ENCODE measurements around the gene MXRA5.
A peak's percentile ranks its signal among the peaks of the same experiment; 100 is the strongest.
"Not testable (repeated sequence)": the region's sequence is repeated elsewhere in the genome, so short reads cannot be mapped to it uniquely, and the experiment has no call there.

The MXRA5 gene

GRCh38 chrX:3371163-3371562 is 24.7 kb upstream of the MXRA5 start:
- Histone ChIP-seq H3K9ac (ENCODE audit: low read length) (no peak overlapping the region), H3K27ac (ENCODE audit: low read length) (no peak overlapping the region), H3K27me3 (ENCODE audit: control insufficient read depth, insufficient read depth, low read length) (no peaks in the 10 kb centered on the region), H3K4me3 (ENCODE audit: low read length) (no peak overlapping the region), H3K4me1 (ENCODE audit: control insufficient read depth, low read depth, low read length) (no peaks in the 10 kb centered on the region), H3K9me3 (ENCODE audit: control insufficient read depth, low read depth, low read length) (no peaks in the 10 kb centered on the region), H3K36me3 (ENCODE audit: control insufficient read depth, low read depth, low read length) (no peaks in the 10 kb centered on the region)

- Histone ChIP-seq H3K4me3 (ENCODE audit: low read length) (no peak overlapping the region), H3K36me3 (ENCODE audit: control insufficient read depth, low read depth, low read length) (no peaks in the 10 kb centered on the region), H3K27ac (ENCODE audit: low read length) (no peak overlapping the region), H3K27me3 (ENCODE audit: control insufficient read depth, insufficient read depth, low read length) (no peaks in the 10 kb centered on the region), H3K4me1 (ENCODE audit: control insufficient read depth, low read depth, low read length) (no peaks in the 10 kb centered on the region), H3K9me3 (ENCODE audit: control insufficient read depth, low read depth, low read length) (no peaks in the 10 kb centered on the region), H3K9ac (ENCODE audit: low read length) (no peak overlapping the region)
These were observed 24.2 kb upstream of the MXRA5 start for GRCh38 chrX:3370656-3371055.

- no peaks in the 10 kb centered on the region for H3K36me3 ChIP-seq (ENCODE audit: control insufficient read depth, low read depth, low read length)
- peaks cover 3% of the 10 kb centered on the region for H3K4me1 ChIP-seq (ENCODE audit: control insufficient read depth, low read depth, low read length)
- no peaks in the 10 kb centered on the region for H3K27me3 ChIP-seq (ENCODE audit: control insufficient read depth, insufficient read depth, low read length)
- H3K4me3 ChIP-seq (ENCODE audit: low read length) = no peak overlapping the region
- no peaks in the 10 kb centered on the region for H3K9me3 ChIP-seq (ENCODE audit: control insufficient read depth, low read depth, low read length)
- no peak overlapping the region for H3K27ac ChIP-seq (ENCODE audit: low read length)
- H3K9ac ChIP-seq (ENCODE audit: low read length) = no peak overlapping the region
These were observed 16.5 kb upstream of the MXRA5 start for GRCh38 chrX:3362956-3363355.

GRCh38 chrX:3360881-3361280 is 14.4 kb upstream of the MXRA5 start:
- H3K36me3 ChIP-seq (ENCODE audit: control insufficient read depth, low read depth, low read length) = no peaks in the 10 kb centered on the region
- no peak overlapping the region for H3K27ac ChIP-seq (ENCODE audit: low read length)
- H3K9me3 ChIP-seq (ENCODE audit: control insufficient read depth, low read depth, low read length) = no peaks in the 10 kb centered on the region
- no peak overlapping the region for H3K4me3 ChIP-seq (ENCODE audit: low read length)
- H3K27me3 ChIP-seq (ENCODE audit: control insufficient read depth, insufficient read depth, low read length) = no peaks in the 10 kb centered on the region
- H3K9ac ChIP-seq (ENCODE audit: low read length) = no peak overlapping the region
- peaks cover 3% of the 10 kb centered on the region for H3K4me1 ChIP-seq (ENCODE audit: control insufficient read depth, low read depth, low read length)

GRCh38 chrX:3352741-3353140 is 6.3 kb upstream of the MXRA5 start:
- H3K27ac ChIP-seq (ENCODE audit: low read length); H3K9ac ChIP-seq (ENCODE audit: low read length); H3K4me1 ChIP-seq (ENCODE audit: control insufficient read depth, low read depth, low read length); H3K9me3 ChIP-seq (ENCODE audit: control insufficient read depth, low read depth, low read length); H3K4me3 ChIP-seq (ENCODE audit: low read length); H3K36me3 ChIP-seq (ENCODE audit: control insufficient read depth, low read depth, low read length): not testable (repeated sequence)
- peaks cover 11% of the 10 kb centered on the region for H3K27me3 ChIP-seq (ENCODE audit: control insufficient read depth, insufficient read depth, low read length)

GRCh38 chrX:3351276-3351675 is 4.8 kb upstream of the MXRA5 start:
- peaks cover 20% of the 10 kb centered on the region for H3K27me3 ChIP-seq (ENCODE audit: control insufficient read depth, insufficient read depth, low read length)
- no peaks in the 10 kb centered on the region for H3K36me3 ChIP-seq (ENCODE audit: control insufficient read depth, low read depth, low read length)
- no peaks in the 10 kb centered on the region for H3K4me1 ChIP-seq (ENCODE audit: control insufficient read depth, low read depth, low read length)
- no peaks in the 10 kb centered on the region for H3K9me3 ChIP-seq (ENCODE audit: control insufficient read depth, low read depth, low read length)
- H3K4me3 ChIP-seq (ENCODE audit: low read length) = no peak overlapping the region
- no peak overlapping the region for H3K27ac ChIP-seq (ENCODE audit: low read length)
- H3K9ac ChIP-seq (ENCODE audit: low read length) = no peak overlapping the region

GRCh38 chrX:3348191-3348590 is 1.7 kb upstream of the MXRA5 start:
- no peaks in the 10 kb centered on the region for H3K36me3 ChIP-seq (ENCODE audit: control insufficient read depth, low read depth, low read length)
- H3K9ac ChIP-seq (ENCODE audit: low read length) = no peak overlapping the region
- H3K9me3 ChIP-seq (ENCODE audit: control insufficient read depth, low read depth, low read length) = no peaks in the 10 kb centered on the region
- peaks cover 51% of the 10 kb centered on the region for H3K27me3 ChIP-seq (ENCODE audit: control insufficient read depth, insufficient read depth, low read length)
- no peak overlapping the region for H3K27ac ChIP-seq (ENCODE audit: low read length)
- no peak overlapping the region for H3K4me3 ChIP-seq (ENCODE audit: low read length)
- no peaks in the 10 kb centered on the region for H3K4me1 ChIP-seq (ENCODE audit: control insufficient read depth, low read depth, low read length)

- no peaks in the 10 kb centered on the region for H3K4me1 ChIP-seq (ENCODE audit: control insufficient read depth, low read depth, low read length)
- H3K36me3 ChIP-seq (ENCODE audit: control insufficient read depth, low read depth, low read length) = no peaks in the 10 kb centered on the region
- H3K27me3 ChIP-seq (ENCODE audit: control insufficient read depth, insufficient read depth, low read length) = peaks cover 62% of the 10 kb centered on the region
- no peaks in the 10 kb centered on the region for H3K9me3 ChIP-seq (ENCODE audit: control insufficient read depth, low read depth, low read length)
- peak overlapping the region; percentile 79 for H3K4me3 ChIP-seq (ENCODE audit: low read length)
- no peak overlapping the region for H3K27ac ChIP-seq (ENCODE audit: low read length)
- peak overlapping the region; percentile 39 for H3K9ac ChIP-seq (ENCODE audit: low read length)
These were observed 916 bp downstream of the MXRA5 start for GRCh38 chrX:3345281-3346191.

GRCh38 chrX:3343569-3343968 is 2.9 kb downstream of the MXRA5 start:
- H3K36me3 ChIP-seq (ENCODE audit: control insufficient read depth, low read depth, low read length); H3K9ac ChIP-seq (ENCODE audit: low read length); H3K9me3 ChIP-seq (ENCODE audit: control insufficient read depth, low read depth, low read length); H3K27ac ChIP-seq (ENCODE audit: low read length); H3K4me1 ChIP-seq (ENCODE audit: control insufficient read depth, low read depth, low read length); H3K4me3 ChIP-seq (ENCODE audit: low read length): not testable (repeated sequence)
- peaks cover 59% of the 10 kb centered on the region for H3K27me3 ChIP-seq (ENCODE audit: control insufficient read depth, insufficient read depth, low read length)

GRCh38 chrX:3340016-3340415 is 6.4 kb downstream of the MXRA5 start:
- peaks cover 29% of the 10 kb centered on the region for H3K27me3 ChIP-seq (ENCODE audit: control insufficient read depth, insufficient read depth, low read length)
- no peaks in the 10 kb centered on the region for H3K4me1 ChIP-seq (ENCODE audit: control insufficient read depth, low read depth, low read length)
- H3K36me3 ChIP-seq (ENCODE audit: control insufficient read depth, low read depth, low read length) = no peaks in the 10 kb centered on the region
- H3K27ac ChIP-seq (ENCODE audit: low read length) = no peak overlapping the region
- no peak overlapping the region for H3K4me3 ChIP-seq (ENCODE audit: low read length)
- no peaks in the 10 kb centered on the region for H3K9me3 ChIP-seq (ENCODE audit: control insufficient read depth, low read depth, low read length)
- no peak overlapping the region for H3K9ac ChIP-seq (ENCODE audit: low read length)

GRCh38 chrX:3326681-3327080 is 19.8 kb downstream of the MXRA5 start:
- Histone ChIP-seq H3K27me3 (ENCODE audit: control insufficient read depth, insufficient read depth, low read length) (no peaks in the 10 kb centered on the region), H3K9ac (ENCODE audit: low read length) (no peak overlapping the region), H3K4me3 (ENCODE audit: low read length) (no peak overlapping the region), H3K27ac (ENCODE audit: low read length) (no peak overlapping the region), H3K4me1 (ENCODE audit: control insufficient read depth, low read depth, low read length) (no peaks in the 10 kb centered on the region), H3K36me3 (ENCODE audit: control insufficient read depth, low read depth, low read length) (no peaks in the 10 kb centered on the region), H3K9me3 (ENCODE audit: control insufficient read depth, low read depth, low read length) (no peaks in the 10 kb centered on the region)

- no peaks in the 10 kb centered on the region for H3K4me1 ChIP-seq (ENCODE audit: control insufficient read depth, low read depth, low read length)
- no peaks in the 10 kb centered on the region for H3K9me3 ChIP-seq (ENCODE audit: control insufficient read depth, low read depth, low read length)
- no peaks in the 10 kb centered on the region for H3K36me3 ChIP-seq (ENCODE audit: control insufficient read depth, low read depth, low read length)
- no peaks in the 10 kb centered on the region for H3K27me3 ChIP-seq (ENCODE audit: control insufficient read depth, insufficient read depth, low read length)
- H3K27ac ChIP-seq (ENCODE audit: low read length) = no peak overlapping the region
- no peak overlapping the region for H3K9ac ChIP-seq (ENCODE audit: low read length)
- H3K4me3 ChIP-seq (ENCODE audit: low read length) = no peak overlapping the region
These were observed 25.9 kb downstream of the MXRA5 start for GRCh38 chrX:3320471-3321046.

Data from iPS-18a (cell line).